ENCODE results near the gene ADIPOR2.

The ADIPOR2 gene, protein sequence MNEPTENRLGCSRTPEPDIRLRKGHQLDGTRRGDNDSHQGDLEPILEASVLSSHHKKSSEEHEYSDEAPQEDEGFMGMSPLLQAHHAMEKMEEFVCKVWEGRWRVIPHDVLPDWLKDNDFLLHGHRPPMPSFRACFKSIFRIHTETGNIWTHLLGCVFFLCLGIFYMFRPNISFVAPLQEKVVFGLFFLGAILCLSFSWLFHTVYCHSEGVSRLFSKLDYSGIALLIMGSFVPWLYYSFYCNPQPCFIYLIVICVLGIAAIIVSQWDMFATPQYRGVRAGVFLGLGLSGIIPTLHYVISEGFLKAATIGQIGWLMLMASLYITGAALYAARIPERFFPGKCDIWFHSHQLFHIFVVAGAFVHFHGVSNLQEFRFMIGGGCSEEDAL
- total RNA-seq: 76.6 to 134 (median 97.2) reads per million in 18 experiments

DNA sequence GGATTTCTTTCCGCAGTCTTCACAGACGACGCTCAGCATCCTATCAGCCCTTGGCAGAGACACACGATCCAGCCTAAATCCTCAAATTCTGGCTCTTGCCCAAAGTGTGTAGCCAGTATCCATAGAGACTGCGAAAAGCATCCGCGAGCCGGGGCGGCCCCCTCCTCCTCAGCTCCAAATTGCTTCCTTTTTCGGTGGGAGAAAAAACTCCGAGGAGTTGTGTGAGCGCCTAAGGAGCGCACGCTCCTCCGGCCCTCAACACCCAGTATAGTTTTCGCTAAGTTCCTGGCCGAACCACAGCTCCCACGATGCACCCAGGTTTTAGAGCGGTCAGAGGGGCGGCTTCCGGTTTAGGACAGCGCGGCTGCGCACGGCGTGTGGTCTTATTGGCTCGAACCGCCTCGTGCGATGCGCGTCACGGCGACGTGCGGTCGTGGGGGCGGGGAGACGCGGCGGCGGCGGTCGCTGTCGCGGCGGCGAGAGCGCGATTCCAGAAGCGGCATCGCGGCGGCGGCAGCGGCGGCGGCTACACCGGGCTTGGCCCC is at the start of gene ADIPOR2:
Gene ADIPOR2 (plus strand): TSS at position 493 of the 545 bp plus-strand sequence. CDS start 63,274 bp downstream, outside the sequence.
- peak; percentile 97 to 99 for DNase-seq

GRCh38 chr12:1642513-1642912 is 48.4 kb upstream of the ADIPOR2 start:
- DNase-seq: no peak

- DNase-seq: no peak
Observed at GRCh38 chr12:1643043-1643442, 47.8 kb upstream of the ADIPOR2 start.

- DNase-seq: no peak
Observed at GRCh38 chr12:1643905-1644533, 46.9 kb upstream of the ADIPOR2 start.

GRCh38 chr12:1644534-1645438 is 46.1 kb upstream of the ADIPOR2 start:
- no peak for DNase-seq

DNA sequence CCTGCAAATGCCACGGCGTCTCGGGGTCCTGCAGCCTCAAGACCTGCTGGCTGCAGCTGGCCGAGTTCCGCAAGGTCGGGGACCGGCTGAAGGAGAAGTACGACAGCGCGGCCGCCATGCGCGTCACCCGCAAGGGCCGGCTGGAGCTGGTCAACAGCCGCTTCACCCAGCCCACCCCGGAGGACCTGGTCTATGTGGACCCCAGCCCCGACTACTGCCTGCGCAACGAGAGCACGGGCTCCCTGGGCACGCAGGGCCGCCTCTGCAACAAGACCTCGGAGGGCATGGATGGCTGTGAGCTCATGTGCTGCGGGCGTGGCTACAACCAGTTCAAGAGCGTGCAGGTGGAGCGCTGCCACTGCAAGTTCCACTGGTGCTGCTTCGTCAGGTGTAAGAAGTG is 45.1 kb upstream of the ADIPOR2 start:
- DNase-seq: no peak

DNA sequence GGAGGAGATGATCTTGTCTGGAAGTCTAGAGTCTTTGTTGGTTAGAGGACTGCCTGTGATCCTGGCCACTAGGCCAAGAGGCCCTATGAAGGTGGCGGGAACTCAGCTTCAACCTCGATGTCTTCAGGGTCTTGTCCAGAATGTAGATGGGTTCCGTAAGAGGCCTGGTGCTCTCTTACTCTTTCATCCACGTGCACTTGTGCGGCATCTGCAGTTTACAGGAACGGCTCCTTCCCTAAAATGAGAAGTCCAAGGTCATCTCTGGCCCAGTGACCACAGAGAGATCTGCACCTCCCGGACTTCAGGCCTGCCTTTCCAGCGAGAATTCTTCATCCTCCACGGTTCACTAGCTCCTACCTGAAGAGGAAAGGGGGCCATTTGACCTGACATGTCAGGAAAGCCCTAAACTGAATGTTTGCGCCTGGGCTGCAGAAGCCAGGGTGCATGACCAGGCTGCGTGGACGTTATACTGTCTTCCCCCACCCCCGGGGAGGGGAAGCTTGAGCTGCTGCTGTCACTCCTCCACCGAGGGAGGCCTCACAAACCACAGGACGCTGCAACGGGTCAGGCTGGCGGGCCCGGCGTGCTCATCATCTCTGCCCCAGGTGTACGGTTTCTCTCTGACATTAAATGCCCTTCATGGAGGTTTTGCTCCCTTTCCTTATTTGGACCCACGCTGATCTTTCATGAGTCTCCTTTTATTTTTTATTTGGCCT is 44.1 kb upstream of the ADIPOR2 start:
- DNase-seq: peak; percentile 26 to 73

GRCh38 chr12:1647285-1647669 is 43.6 kb upstream of the ADIPOR2 start:
- DNase-seq: no peak

- no peak for DNase-seq
Observed at GRCh38 chr12:1650260-1650977, 40.5 kb upstream of the ADIPOR2 start.

DNA sequence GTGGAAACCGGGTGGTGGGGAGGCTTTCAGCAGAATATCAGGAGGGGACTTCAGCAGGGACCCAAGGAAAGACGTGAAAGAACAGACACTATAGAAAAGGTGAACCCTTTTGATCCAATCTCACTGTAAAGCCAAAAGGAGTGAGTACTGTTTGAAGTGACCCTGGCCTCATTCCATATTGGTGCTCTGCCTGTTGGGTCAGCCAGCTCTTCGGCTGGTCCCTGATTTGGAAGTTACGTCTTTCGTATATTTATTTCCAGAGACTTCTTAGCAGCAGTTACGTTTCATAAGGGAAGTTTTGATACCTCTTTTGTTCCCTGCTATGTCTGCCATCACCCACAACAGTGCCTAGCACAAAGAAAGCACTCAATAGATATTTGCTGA is 39.9 kb upstream of the ADIPOR2 start:
- DNase-seq: no peak

GRCh38 chr12:1651946-1652345 is 38.9 kb upstream of the ADIPOR2 start:
- DNase-seq: no peak

GRCh38 chr12:1655225-1655788 is 35.6 kb upstream of the ADIPOR2 start:
- no peak for DNase-seq

DNA sequence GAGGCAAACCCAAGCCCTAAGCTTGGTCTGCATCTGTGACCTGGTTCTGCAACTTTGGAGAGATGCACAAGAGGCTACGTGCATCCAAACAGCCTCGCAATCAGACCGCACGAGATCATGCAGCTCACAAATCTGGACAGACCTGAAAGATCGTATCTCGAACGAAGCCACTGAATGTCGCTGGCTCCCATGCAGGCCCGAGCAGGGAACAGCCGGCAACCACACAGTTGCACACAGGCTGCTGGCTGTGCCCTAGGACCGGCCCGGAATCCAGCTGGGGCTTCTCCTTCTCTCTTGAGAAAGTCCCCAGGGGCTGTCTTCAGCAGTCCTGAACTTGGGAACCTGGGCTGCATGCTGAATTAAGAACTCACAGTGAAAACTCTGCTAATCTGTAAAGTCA is 34.0 kb upstream of the ADIPOR2 start:
- no peak for DNase-seq

DNA sequence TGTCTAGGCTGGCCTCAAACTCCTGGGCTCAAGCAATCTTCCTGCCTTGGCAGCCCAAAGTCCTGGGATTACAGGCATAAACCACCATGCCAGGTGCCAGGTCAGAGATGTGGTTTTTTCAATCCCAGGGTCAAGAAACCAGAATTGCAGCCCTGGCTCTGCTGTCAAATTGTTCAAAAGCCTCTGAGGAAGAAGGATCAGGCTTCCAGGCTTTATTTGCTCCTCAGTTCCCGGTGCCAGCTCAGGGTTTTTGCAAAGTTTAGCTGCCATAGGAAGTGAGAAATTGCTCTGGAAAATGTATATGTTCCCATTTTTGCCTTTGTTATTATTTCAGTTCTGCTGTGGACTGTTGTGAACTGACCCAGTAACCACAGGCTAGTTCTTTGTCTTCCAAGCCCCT is 33.2 kb upstream of the ADIPOR2 start:
- DNase-seq: no peak

GRCh38 chr12:1660304-1661187 is 30.3 kb upstream of the ADIPOR2 start:
- DNase-seq: peak; percentile 24 to 51

- peak; percentile 88 to 89 for DNase-seq
Observed at GRCh38 chr12:1661553-1662335, 29.1 kb upstream of the ADIPOR2 start.

- DNase-seq: peak in 1 of 2 donors; percentile 11
Observed at GRCh38 chr12:1662761-1663439, 28.0 kb upstream of the ADIPOR2 start.

GRCh38 chr12:1663440-1664132 is 27.3 kb upstream of the ADIPOR2 start:
- DNase-seq: no peak
